C4-2B (cell line): Measurements from ENCODE around the gene HMX1.

ENCODE experiments used
- ZFX ChIP-seq: fragments of 450-650 bp; IDR thresholded peaks from 2 replicates; pipeline ENCODE4 v1.6.1; 2017
- TF ChIP-seq, protein P1 (sequence below): fragments of 450-650 bp; conservative IDR thresholded peaks from 2 replicates; pipeline ENCODE4 v1.5.1; 2017; ENCODE audit warnings: mild to moderate bottlenecking

DNA sequence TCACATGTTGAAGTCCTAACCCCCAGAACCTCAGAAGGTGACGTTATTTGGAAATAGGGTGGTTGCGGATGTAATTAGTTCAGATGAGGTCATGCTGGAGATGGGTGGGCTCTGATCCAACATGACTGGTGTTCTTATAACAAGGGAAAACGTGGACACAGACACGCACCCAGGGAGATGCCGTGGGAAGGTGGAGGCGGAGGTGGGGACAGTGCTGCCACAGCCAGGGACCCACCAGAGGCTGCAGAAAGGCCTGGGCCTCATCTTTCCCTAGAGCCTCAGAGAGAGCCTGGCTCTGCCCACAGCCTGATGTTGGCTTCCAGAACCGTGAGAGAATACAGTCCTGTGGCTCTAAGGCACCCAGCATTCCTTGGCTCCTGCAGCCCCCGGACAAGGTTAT, 7.9 kb upstream of the HMX1 start:
- TF ChIP-seq, protein P1, sequence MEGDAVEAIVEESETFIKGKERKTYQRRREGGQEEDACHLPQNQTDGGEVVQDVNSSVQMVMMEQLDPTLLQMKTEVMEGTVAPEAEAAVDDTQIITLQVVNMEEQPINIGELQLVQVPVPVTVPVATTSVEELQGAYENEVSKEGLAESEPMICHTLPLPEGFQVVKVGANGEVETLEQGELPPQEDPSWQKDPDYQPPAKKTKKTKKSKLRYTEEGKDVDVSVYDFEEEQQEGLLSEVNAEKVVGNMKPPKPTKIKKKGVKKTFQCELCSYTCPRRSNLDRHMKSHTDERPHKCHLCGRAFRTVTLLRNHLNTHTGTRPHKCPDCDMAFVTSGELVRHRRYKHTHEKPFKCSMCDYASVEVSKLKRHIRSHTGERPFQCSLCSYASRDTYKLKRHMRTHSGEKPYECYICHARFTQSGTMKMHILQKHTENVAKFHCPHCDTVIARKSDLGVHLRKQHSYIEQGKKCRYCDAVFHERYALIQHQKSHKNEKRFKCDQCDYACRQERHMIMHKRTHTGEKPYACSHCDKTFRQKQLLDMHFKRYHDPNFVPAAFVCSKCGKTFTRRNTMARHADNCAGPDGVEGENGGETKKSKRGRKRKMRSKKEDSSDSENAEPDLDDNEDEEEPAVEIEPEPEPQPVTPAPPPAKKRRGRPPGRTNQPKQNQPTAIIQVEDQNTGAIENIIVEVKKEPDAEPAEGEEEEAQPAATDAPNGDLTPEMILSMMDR, result no peak
- no peak for TF ChIP-seq ZFX
